ENCODE data around the gene STAB2. TPM values are rescaled to one million over a fixed set of nuclear protein-coding genes. Genes with fewer than 3 reads are reported as not detected.

STAB2 gene
- total and polyA plus RNA-seq, 4 donors = 0.21 to 0.45 TPM; not detected in 2

DNA sequence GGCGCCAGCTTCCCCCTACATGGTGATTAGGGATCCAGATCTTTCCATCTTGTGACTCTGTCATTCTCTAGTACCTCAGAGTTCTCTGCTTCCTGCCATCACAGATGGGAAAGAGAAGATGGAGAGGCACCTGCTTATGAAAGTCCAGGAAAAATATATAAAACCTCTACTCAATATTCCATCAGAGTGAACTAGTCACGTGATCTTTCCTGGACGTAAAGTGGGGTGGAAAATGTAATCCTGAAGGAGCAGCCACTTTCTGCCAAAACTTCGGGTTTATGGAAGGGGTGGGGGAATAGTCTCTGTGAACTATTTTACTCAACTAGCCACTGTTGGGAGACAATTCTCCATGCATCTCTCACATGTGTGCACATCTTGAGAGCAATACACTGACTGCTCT is 47.7 kb downstream of the STAB2 start:
- no peak for DNase-seq
- ATAC-seq (ENCODE audit: low FRiP score) = no peak
- Histone ChIP-seq H3K4me3 (ENCODE audit: low read length in 2 of 2) (no peak overlapping the region), H3K36me3 (ENCODE audit: control insufficient read depth in 1 of 2, insufficient read depth in 2 of 2, low read length in 1 of 2) (no peaks in the 10 kb centered on the region), H3K27ac (ENCODE audit: low read depth in 1 of 2, low read length in 2 of 2) (no peak overlapping the region), H3K9me3 (ENCODE audit: control insufficient read depth, low read length) (peaks cover 9% of the 10 kb centered on the region), H3K4me1 (ENCODE audit: control insufficient read depth in 1 of 2, insufficient read depth in 2 of 2, low read length in 2 of 2) (no peaks in the 10 kb centered on the region), H3K27me3 (ENCODE audit: control insufficient read depth in 1 of 2, insufficient read depth in 2 of 2, low read length in 1 of 2) (no peaks in the 10 kb centered on the region)
- 80 to 82% methylated on average over 4 of the region's 4 CpGs for WGBS, 2 donors
- intact Hi-C loops (cut with DNase I) = no loop called here

DNA sequence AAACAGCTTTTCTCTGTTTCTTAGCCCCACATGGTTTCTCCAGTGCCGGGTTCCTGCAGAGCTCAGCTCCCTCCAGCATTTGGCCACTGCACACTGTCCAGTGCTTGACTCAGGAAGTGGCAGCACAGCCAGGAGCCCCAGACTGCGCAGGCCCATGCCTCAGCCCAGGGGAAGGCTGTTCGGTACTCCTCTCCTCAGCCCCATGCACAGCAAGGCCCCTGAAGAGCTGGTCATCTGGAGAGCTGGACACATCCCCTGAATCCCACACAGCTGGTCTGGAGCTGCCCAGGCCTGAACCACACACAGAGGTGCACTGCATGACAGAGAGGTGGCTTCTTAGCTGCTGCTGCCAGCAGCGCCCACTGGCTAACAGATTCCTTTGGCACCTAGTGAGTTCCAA is 48.3 kb downstream of the STAB2 start:
- peaks cover 9% of the 10 kb centered on the region for H3K9me3 ChIP-seq (ENCODE audit: control insufficient read depth, low read length)
- WGBS, 2 donors = 87 to 95% methylated on average over 4 of the region's 4 CpGs
- H3K4me1 ChIP-seq (ENCODE audit: control insufficient read depth in 1 of 2, insufficient read depth in 2 of 2, low read length in 2 of 2) = no peaks in the 10 kb centered on the region
- ATAC-seq (ENCODE audit: low FRiP score) (no peak), DNase-seq (no peak)
- no peak overlapping the region for H3K27ac ChIP-seq (ENCODE audit: low read depth in 1 of 2, low read length in 2 of 2)
- H3K27me3 ChIP-seq (ENCODE audit: control insufficient read depth in 1 of 2, insufficient read depth in 2 of 2, low read length in 1 of 2) = no peaks in the 10 kb centered on the region
- H3K36me3 ChIP-seq (ENCODE audit: control insufficient read depth in 1 of 2, insufficient read depth in 2 of 2, low read length in 1 of 2) = no peaks in the 10 kb centered on the region
- H3K4me3 ChIP-seq (ENCODE audit: low read length in 2 of 2) = no peak overlapping the region
- intact Hi-C loops (cut with DNase I) = no loop called here

DNA sequence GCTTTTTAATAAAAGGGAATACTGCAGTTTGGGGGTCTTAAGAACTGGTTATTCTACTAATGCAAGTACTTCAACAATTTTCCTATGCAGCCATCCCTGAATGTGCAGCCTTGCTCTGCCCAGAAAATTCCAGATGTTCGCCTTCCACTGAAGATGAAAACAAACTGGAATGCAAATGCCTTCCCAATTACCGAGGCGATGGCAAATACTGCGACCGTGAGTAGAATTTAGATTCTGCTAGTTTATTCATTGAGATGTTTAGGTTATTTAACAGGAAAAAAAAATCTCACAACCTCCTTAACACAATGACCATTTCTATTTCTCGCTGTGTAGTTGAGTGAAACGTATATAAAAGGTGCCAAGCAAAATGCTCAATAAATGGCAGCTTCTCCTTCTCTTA is 49.9 kb downstream of the STAB2 start:
- no peak for DNase-seq
- Histone ChIP-seq H3K27me3 (ENCODE audit: control insufficient read depth in 1 of 2, insufficient read depth in 2 of 2, low read length in 1 of 2) (no peaks in the 10 kb centered on the region), H3K36me3 (ENCODE audit: control insufficient read depth in 1 of 2, insufficient read depth in 2 of 2, low read length in 1 of 2) (no peaks in the 10 kb centered on the region), H3K4me3 (ENCODE audit: low read length in 2 of 2) (no peak overlapping the region), H3K27ac (ENCODE audit: low read depth in 1 of 2, low read length in 2 of 2) (no peak overlapping the region), H3K9me3 (ENCODE audit: control insufficient read depth, low read length) (peaks cover 9% of the 10 kb centered on the region), H3K4me1 (ENCODE audit: control insufficient read depth in 1 of 2, insufficient read depth in 2 of 2, low read length in 2 of 2) (no peaks in the 10 kb centered on the region)
- 76 to 80% methylated on average over 7 of the region's 7 CpGs for WGBS, 2 donors
- intact Hi-C loops (cut with DNase I) = no loop called here
- ATAC-seq (ENCODE audit: low FRiP score) = no peak

DNA sequence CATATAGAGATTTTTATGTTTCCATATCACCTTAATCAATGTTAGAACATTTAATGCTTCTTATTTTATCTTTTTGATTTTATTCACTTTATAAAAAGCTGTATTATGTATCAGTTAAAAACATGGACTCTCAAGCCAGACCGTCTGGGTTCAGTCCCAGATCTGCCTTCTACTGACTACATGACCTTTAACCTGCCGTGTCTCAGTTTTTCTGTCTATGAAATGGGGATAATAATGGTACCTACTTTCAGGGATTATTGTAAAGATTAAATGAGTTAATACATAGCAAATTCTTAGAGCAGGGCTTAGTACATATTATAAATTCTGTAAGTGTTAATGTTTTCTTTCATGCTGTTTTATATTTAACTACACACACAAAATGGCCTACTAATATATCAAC is 50.4 kb downstream of the STAB2 start:
- intact Hi-C loops (cut with DNase I) = no loop called here
- ATAC-seq (ENCODE audit: low FRiP score) (no peak), DNase-seq (no peak)
- Histone ChIP-seq H3K4me3 (ENCODE audit: low read length in 2 of 2) (no peak overlapping the region), H3K4me1 (ENCODE audit: control insufficient read depth in 1 of 2, insufficient read depth in 2 of 2, low read length in 2 of 2) (no peaks in the 10 kb centered on the region), H3K27ac (ENCODE audit: low read depth in 1 of 2, low read length in 2 of 2) (no peak overlapping the region), H3K9me3 (ENCODE audit: control insufficient read depth, low read length) (peaks cover 6% of the 10 kb centered on the region), H3K27me3 (ENCODE audit: control insufficient read depth in 1 of 2, insufficient read depth in 2 of 2, low read length in 1 of 2) (no peaks in the 10 kb centered on the region), H3K36me3 (ENCODE audit: control insufficient read depth in 1 of 2, insufficient read depth in 2 of 2, low read length in 1 of 2) (no peaks in the 10 kb centered on the region)
- 57 to 82% methylated on average over 2 of the region's 2 CpGs for WGBS, 2 donors

DNA sequence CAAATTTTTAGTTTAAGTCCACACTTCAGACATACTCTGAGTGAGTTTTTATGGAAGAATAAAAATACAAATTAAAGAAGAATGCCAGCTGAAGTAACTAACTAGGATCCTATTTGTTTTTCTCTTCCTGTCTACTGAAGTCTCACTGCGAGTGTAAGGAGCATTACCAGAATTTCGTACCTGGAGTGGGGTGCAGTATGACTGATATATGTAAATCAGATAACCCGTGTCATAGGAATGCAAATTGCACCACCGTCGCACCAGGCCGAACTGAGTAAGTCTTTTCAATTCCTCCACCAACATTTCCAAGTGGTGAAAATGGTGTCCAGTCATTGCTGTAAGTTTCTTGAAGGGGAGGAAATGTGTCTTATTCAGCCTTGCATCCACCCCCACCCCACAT is 52.9 kb downstream of the STAB2 start:
- WGBS, 2 donors = 84 to 89% methylated on average over 6 of the region's 6 CpGs
- intact Hi-C loops (cut with DNase I) = no loop called here
- ATAC-seq (ENCODE audit: low FRiP score) (no peak), DNase-seq (no peak)
- H3K4me3 ChIP-seq (ENCODE audit: low read length in 2 of 2) = no peak overlapping the region
- H3K36me3 ChIP-seq (ENCODE audit: control insufficient read depth in 1 of 2, insufficient read depth in 2 of 2, low read length in 1 of 2) = no peaks in the 10 kb centered on the region
- no peak overlapping the region for H3K27ac ChIP-seq (ENCODE audit: low read depth in 1 of 2, low read length in 2 of 2)
- no peaks in the 10 kb centered on the region for H3K27me3 ChIP-seq (ENCODE audit: control insufficient read depth in 1 of 2, insufficient read depth in 2 of 2, low read length in 1 of 2)
- H3K9me3 ChIP-seq (ENCODE audit: control insufficient read depth, low read length) = peaks cover 6% of the 10 kb centered on the region
- H3K4me1 ChIP-seq (ENCODE audit: control insufficient read depth in 1 of 2, insufficient read depth in 2 of 2, low read length in 2 of 2) = no peaks in the 10 kb centered on the region

DNA sequence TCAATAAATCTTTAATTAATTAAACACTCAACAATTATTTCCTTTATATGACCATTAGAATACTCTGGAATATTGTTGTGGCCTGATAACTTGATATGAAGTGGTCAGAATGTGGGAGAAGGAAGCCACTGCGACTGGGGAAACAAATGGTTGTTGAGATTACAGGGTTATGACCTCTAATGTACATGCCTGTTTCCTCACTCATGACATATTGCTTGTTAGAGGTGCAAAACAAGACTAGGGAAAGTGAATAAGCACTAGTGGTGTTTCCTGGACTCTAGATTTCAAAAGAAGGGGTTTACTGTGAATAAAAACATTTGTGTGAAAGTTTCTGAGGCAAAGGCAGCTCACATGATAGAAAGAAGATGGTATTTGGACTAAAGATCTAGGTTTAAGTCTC is 53.3 kb downstream of the STAB2 start:
- Histone ChIP-seq H3K9me3 (ENCODE audit: control insufficient read depth, low read length) (peaks cover 3% of the 10 kb centered on the region), H3K27ac (ENCODE audit: low read depth in 1 of 2, low read length in 2 of 2) (no peak overlapping the region), H3K4me3 (ENCODE audit: low read length in 2 of 2) (no peak overlapping the region), H3K27me3 (ENCODE audit: control insufficient read depth in 1 of 2, insufficient read depth in 2 of 2, low read length in 1 of 2) (no peaks in the 10 kb centered on the region), H3K4me1 (ENCODE audit: control insufficient read depth in 1 of 2, insufficient read depth in 2 of 2, low read length in 2 of 2) (no peaks in the 10 kb centered on the region), H3K36me3 (ENCODE audit: control insufficient read depth in 1 of 2, insufficient read depth in 2 of 2, low read length in 1 of 2) (no peaks in the 10 kb centered on the region)
- ATAC-seq (ENCODE audit: low FRiP score) (no peak), DNase-seq (no peak)
- intact Hi-C loops (cut with DNase I) = no loop called here
- WGBS, 2 donors = 19 to 21% methylated on average over 1 of the region's 1 CpG

DNA sequence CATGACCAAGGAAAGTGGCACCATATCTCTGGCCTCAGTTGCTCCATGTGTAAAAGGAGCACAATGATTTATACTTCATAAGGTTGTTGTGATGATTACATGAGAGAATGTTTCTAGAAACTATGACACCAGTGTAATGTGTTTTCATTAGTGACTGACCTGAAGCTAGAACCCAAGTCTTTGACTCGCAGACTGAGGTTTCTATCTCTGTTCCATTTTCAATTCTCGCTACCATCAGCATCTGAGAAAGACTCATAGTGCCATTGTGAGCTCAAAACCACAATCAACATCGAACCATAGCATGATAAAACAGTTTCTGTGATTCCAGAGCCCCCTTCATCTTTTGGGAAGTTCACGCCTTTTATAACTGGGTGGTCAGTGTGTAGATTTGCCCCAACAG is 53.8 kb downstream of the STAB2 start:
- peaks cover 2% of the 10 kb centered on the region for H3K9me3 ChIP-seq (ENCODE audit: control insufficient read depth, low read length)
- ATAC-seq (ENCODE audit: low FRiP score) (no peak), DNase-seq (no peak)
- H3K36me3 ChIP-seq (ENCODE audit: control insufficient read depth in 1 of 2, insufficient read depth in 2 of 2, low read length in 1 of 2) = no peaks in the 10 kb centered on the region
- 86 to 89% methylated on average over 4 of the region's 4 CpGs for WGBS, 2 donors
- peaks cover 0 to 2% of the 10 kb centered on the region in 2 donors for H3K4me1 ChIP-seq (ENCODE audit: control insufficient read depth in 1 of 2, insufficient read depth in 2 of 2, low read length in 2 of 2)
- intact Hi-C loops (cut with DNase I) = no loop called here
- H3K27me3 ChIP-seq (ENCODE audit: control insufficient read depth in 1 of 2, insufficient read depth in 2 of 2, low read length in 1 of 2) = no peaks in the 10 kb centered on the region
- H3K4me3 ChIP-seq (ENCODE audit: low read length in 2 of 2) = no peak overlapping the region
- no peak overlapping the region for H3K27ac ChIP-seq (ENCODE audit: low read depth in 1 of 2, low read length in 2 of 2)

DNA sequence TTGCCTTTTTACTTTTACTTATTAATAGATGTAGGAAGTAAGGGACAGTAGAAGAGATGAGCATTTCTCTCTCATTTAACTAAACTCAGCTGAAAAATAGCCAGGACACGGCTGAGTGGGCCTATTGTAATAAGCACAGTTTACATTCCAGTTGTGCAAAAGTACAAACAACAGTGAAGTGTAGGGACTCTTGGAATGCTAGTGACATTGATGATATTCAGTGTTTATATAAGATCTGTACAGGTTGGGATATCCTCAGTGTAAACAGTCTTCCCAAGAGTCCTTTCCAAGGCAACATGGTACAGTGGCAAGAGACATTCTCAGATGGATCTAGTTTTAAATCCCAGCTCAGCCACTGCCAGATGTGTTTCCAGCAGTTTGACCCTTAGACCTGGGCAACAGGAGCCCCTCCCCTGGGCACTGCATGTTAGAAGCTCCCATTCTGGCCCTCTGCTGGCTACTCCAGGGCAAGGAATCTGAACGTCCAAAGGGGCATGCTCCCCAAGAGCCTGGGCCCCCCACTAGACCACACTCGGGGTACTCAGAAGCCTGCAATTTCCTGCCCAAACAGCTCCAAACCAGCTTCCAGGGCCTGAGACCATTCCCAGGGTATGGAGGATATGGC is 55.3 kb downstream of the STAB2 start:
- Histone ChIP-seq H3K4me3 (ENCODE audit: low read length in 2 of 2) (no peak overlapping the region), H3K27me3 (ENCODE audit: control insufficient read depth in 1 of 2, insufficient read depth in 2 of 2, low read length in 1 of 2) (no peaks in the 10 kb centered on the region), H3K9me3 (ENCODE audit: control insufficient read depth, low read length) (peaks cover 2% of the 10 kb centered on the region), H3K4me1 (ENCODE audit: control insufficient read depth in 1 of 2, insufficient read depth in 2 of 2, low read length in 2 of 2) (peaks cover 0 to 2% of the 10 kb centered on the region in 2 donors), H3K27ac (ENCODE audit: low read depth in 1 of 2, low read length in 2 of 2) (no peak overlapping the region), H3K36me3 (ENCODE audit: control insufficient read depth in 1 of 2, insufficient read depth in 2 of 2, low read length in 1 of 2) (no peaks in the 10 kb centered on the region)
- intact Hi-C loops (cut with DNase I) = no loop called here
- 67 to 82% methylated on average over 3 of the region's 3 CpGs for WGBS, 2 donors
- ATAC-seq (ENCODE audit: low FRiP score) (no peak), DNase-seq (no peak)

DNA sequence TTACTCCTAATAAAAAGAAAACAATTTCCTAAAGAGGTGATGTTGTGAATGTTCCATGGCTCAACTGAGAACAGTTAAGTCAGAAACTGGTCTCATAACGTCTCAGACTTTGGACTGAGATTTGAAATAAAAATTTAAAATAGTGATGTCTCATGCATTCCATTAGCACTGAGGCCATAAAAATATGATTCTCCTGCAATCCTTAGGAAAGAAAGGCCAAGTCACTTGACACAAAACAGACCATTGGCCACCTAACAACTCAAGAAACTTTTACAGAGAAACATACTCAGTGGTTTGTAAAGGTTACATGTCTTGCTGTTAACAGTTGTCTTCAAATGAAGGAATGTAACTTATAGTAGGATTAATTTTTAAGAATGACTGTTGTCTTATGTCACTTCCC is 58.1 kb downstream of the STAB2 start:
- H3K4me1 ChIP-seq (ENCODE audit: control insufficient read depth in 1 of 2, insufficient read depth in 2 of 2, low read length in 2 of 2) = peaks cover 0 to 2% of the 10 kb centered on the region in 2 donors
- WGBS, 2 donors = 5 to 8% methylated on average over 1 of the region's 1 CpG
- H3K9me3 ChIP-seq (ENCODE audit: control insufficient read depth, low read length) = peaks cover 2% of the 10 kb centered on the region
- H3K27ac ChIP-seq (ENCODE audit: low read depth in 1 of 2, low read length in 2 of 2) = no peak overlapping the region
- intact Hi-C loops (cut with DNase I) = no loop called here
- no peak for DNase-seq
- ATAC-seq (ENCODE audit: low FRiP score) = no peak
- no peaks in the 10 kb centered on the region for H3K27me3 ChIP-seq (ENCODE audit: control insufficient read depth in 1 of 2, insufficient read depth in 2 of 2, low read length in 1 of 2)
- no peak overlapping the region for H3K4me3 ChIP-seq (ENCODE audit: low read length in 2 of 2)
- H3K36me3 ChIP-seq (ENCODE audit: control insufficient read depth in 1 of 2, insufficient read depth in 2 of 2, low read length in 1 of 2) = no peaks in the 10 kb centered on the region
